ENCODE measurements around the gene PCDH8. TPM values are rescaled to one million over a fixed set of nuclear protein-coding genes. Genes with fewer than 3 reads are reported as not detected.

PCDH8 gene
- total and polyA plus RNA-seq, 2 of the 13 experiments (the other 11 are each of a cell fraction or from before 2014, with no cell fraction given), result not detected

- Histone ChIP-seq H3K4me2 (ENCODE audit: low read depth, low read length) (no peak overlapping the region), H3K9me3 (ENCODE audit: low read length) (peaks cover 13% of the 10 kb centered on the region), H3K9ac (ENCODE audit: insufficient read depth, low read depth, low read length) (no peak overlapping the region), H4K20me1 (ENCODE audit: insufficient read depth, low read length) (no peaks in the 10 kb centered on the region), H2AFZ (ENCODE audit: low read length) (no peak overlapping the region), H3K4me1 (ENCODE audit: insufficient read depth, low read length) (no peaks in the 10 kb centered on the region), H3K27me3 (ENCODE audit: control insufficient read depth in 1 of 2, insufficient read depth in 2 of 2, low read length in 2 of 2) (no peaks in the 10 kb centered on the region; a peak in 2 of 5 replicates), H3K4me3 (replicated peaks in 1 of 3; ENCODE audit: insufficient read depth in 1 of 3, low read depth in 2 of 3, low read length in 3 of 3) (no peak overlapping the region), H3K36me3 (replicated peaks in 1 of 2; ENCODE audit: control insufficient read depth in 1 of 2, insufficient read depth in 2 of 2, low read length in 2 of 2) (no peaks in the 10 kb centered on the region), H3K27ac (ENCODE audit: extremely low read length, insufficient read depth, low read length) (no peak overlapping the region), H3K79me2 (ENCODE audit: insufficient read depth, low read length) (no peaks in the 10 kb centered on the region)
- TF ChIP-seq ZNF280B (CRISPR knock-in tag; IDR thresholded peaks at IDR 0.05; ENCODE audit: borderline replicate concordance) (no peak), ZBTB14 (CRISPR knock-in tag; IDR thresholded peaks at IDR 0.05) (no peak), ZNF101 (CRISPR knock-in tag; IDR thresholded peaks at IDR 0.05; ENCODE audit: borderline replicate concordance, low read depth) (no peak), ZBTB44 (CRISPR knock-in tag; IDR thresholded peaks at IDR 0.05) (no peak), ZBTB3 (CRISPR knock-in tag; IDR thresholded peaks at IDR 0.05; ENCODE audit: borderline replicate concordance, low read depth) (no peak), MATR3 (CRISPR knock-in tag; IDR thresholded peaks at IDR 0.05) (no peak), MAF1 (CRISPR knock-in tag; IDR thresholded peaks at IDR 0.05; ENCODE audit: borderline replicate concordance) (no peak), TCF7L2 (IDR thresholded peaks at IDR 0.05; ENCODE audit: low read depth, low read length) (no peak), CEBPG (CRISPR knock-in tag; IDR thresholded peaks at IDR 0.05) (no peak), ZNF703 (CRISPR knock-in tag; IDR thresholded peaks at IDR 0.05; ENCODE audit: borderline replicate concordance) (no peak), RBM39 (IDR thresholded peaks at IDR 0.05; ENCODE audit: low read depth, low read length, poor library complexity, severe bottlenecking) (no peak), ZNF883 (CRISPR knock-in tag; IDR thresholded peaks at IDR 0.05; ENCODE audit: not compliant biosample characterization) (no peak), PRPF4 (IDR thresholded peaks at IDR 0.05; ENCODE audit: low read depth, low read length, poor library complexity, severe bottlenecking) (no peak), ZNF619 (CRISPR knock-in tag; IDR thresholded peaks at IDR 0.05) (no peak), MYNN (CRISPR knock-in tag; IDR thresholded peaks at IDR 0.05; ENCODE audit: low read depth) (no peak), ZNF225 (CRISPR knock-in tag; IDR thresholded peaks at IDR 0.05) (no peak), KAT7 (CRISPR knock-in tag; IDR thresholded peaks at IDR 0.05; ENCODE audit: borderline replicate concordance) (no peak), ZNF24 (IDR thresholded peaks at IDR 0.05) (no peak), MEIS1 (CRISPR knock-in tag; IDR thresholded peaks at IDR 0.05; ENCODE audit: borderline replicate concordance) (no peak)
- WGBS (ENCODE audit: low lambda C conversion rate), result 18% methylated on average over 3 of the region's 3 CpGs
- BruUV-seq (replicated peaks), result no TSS peak
- FAIRE-seq (no peak), DNase-seq (ENCODE audit: low spot score) (no peak), ATAC-seq (no peak)
- intact Hi-C loops (cut with micrococcal nuclease; ENCODE audit: unreplicated experiment) (no loop called here), in situ Hi-C loops (cut with HindIII; ENCODE audit: extremely low pct_ligation_motif_present, low pct_unique_long_range_greater_than_20kb) (no loop called here)
- CTCF ChIA-PET (ENCODE audit: low intra/inter-chr PET ratio, low total read pairs), result no interaction called here
- POLR2A ChIA-PET, result no interaction called here
Measured at GRCh38 chr13:52870143-52870542, 21.7 kb upstream of the PCDH8 start.
